ENCODE data around the gene INO80C.

INO80C gene

DNA sequence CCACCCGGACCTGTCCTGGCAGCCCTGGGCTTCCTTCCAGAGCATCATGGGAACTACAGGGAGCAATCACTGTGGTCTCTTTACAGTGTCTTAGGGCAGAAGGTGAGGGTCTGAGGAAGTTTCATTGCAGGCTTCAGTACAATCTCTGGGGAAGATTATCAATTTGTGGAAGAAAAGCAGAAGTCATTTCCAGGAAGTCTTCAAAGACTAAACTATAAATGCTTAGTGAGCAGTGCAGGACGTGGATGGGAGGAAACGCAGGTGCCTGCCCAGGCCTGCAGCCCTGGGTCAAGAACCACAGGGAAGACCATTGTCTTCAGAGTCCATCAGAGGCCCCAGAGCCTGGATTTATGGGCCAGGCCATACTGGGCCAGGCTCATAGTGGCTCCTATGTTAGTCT is 54.3 kb downstream of the INO80C start:
- DNase-seq (ENCODE audit: low read depth): no peak
- no peak overlapping the region for H3K4me3 ChIP-seq (replicated peaks; ENCODE audit: low read depth, low read length)

DNA sequence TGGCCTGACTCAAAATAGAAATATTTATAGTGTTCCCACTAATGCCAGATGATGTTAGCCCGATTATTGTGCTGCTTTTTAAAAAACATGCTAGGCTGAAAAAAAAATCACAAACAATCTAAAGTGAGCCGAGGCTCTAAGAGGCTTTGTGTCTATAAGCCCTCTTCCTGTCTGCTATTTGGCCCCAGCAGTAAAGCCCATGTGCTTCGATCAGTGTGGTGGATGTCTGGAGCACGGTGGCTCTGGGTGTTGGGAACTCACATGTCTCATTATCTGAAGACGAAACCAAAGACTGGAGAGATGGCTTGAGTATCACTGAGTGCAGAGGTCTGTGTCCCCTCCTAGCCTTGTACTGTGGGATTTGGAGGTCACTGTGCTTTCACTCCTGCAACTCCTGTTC is 55.1 kb downstream of the INO80C start:
- H3K4me3 ChIP-seq (replicated peaks; ENCODE audit: low read depth, low read length): no peak overlapping the region
- DNase-seq (ENCODE audit: low read depth): no peak
- TF ChIP-seq, protein P1, sequence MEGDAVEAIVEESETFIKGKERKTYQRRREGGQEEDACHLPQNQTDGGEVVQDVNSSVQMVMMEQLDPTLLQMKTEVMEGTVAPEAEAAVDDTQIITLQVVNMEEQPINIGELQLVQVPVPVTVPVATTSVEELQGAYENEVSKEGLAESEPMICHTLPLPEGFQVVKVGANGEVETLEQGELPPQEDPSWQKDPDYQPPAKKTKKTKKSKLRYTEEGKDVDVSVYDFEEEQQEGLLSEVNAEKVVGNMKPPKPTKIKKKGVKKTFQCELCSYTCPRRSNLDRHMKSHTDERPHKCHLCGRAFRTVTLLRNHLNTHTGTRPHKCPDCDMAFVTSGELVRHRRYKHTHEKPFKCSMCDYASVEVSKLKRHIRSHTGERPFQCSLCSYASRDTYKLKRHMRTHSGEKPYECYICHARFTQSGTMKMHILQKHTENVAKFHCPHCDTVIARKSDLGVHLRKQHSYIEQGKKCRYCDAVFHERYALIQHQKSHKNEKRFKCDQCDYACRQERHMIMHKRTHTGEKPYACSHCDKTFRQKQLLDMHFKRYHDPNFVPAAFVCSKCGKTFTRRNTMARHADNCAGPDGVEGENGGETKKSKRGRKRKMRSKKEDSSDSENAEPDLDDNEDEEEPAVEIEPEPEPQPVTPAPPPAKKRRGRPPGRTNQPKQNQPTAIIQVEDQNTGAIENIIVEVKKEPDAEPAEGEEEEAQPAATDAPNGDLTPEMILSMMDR (IDR thresholded peaks at IDR 0.05; ENCODE audit: low read length, missing control alignments): no peak

More for the DNA sequence above, 54.3 kb downstream of the INO80C start:
- TF ChIP-seq, protein P1 (IDR thresholded peaks at IDR 0.05; ENCODE audit: low read length, missing control alignments): no peak

DNA sequence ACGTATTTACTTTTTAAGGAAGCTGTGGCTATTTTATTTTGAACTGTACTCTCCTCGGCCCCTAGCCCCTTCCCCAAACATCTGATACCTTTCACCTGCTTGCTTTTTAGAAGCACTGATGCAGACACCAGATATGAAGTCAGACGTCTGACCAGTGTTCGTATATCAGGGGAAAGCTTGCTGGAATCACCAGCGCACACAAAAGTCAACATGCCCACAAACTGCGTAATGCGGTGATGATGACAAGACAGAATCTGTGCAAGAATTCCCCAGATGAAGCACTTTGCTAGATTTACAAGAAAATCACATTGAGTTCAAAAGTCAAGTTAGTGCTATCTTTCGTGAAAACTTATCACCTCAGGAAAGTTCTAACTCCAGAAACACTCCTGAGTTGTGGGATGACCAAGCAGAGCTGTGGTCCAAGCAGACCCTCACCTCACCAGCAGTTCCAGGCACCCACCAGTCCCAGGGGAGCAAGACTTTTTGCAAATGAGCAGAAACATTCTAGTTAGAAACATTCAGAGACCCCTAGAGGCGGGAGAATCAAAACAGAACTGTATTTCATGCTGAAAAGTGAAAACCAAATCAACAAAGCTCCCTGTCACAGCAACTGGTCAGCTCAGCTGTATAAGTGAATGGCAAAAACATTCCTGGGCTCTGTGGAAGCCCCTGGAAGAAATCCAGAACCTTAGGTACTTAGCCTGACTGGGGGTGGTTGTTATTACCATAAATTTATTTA is 55.7 kb downstream of the INO80C start:
- H3K4me3 ChIP-seq (replicated peaks; ENCODE audit: low read depth, low read length): no peak overlapping the region
- TF ChIP-seq, protein P1 (IDR thresholded peaks at IDR 0.05; ENCODE audit: low read length, missing control alignments): no peak
- DNase-seq (ENCODE audit: low read depth): no peak

DNA sequence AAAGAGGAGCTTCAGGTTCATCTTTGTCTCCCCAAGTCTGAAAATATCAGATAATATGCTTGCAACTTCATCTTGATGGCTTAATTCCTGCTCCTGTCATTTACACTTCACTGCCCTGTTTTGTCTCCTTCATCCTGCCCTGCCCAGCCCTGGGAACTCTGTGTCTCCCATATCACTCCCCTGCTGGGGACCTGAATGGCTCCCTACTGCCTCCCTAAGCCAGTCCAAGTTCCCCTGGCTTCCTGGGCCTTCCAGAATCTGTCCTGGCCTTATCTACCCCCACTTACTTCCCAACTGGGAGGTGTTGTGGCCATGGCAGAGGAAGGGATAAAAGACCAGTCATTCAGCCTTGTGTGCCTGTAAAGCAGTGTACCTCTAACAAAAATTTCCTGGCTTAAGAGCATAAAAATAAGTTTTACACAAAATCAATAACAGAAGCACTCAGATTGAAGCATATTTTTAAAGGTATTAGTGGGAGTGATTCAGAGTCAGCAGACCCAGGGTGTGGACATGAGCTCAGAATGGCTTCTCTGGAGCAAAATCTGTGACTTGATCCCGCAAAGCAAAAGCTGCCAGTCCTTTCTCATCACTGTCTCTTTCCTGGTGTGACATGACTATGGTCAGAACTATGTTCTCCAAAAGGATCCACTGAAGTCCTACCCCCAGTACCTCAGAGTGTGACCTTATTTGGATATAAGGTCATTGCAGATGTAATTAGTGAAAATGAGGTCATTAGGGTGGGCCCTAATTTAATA is 59.1 kb downstream of the INO80C start:
- TF ChIP-seq, protein P1 (IDR thresholded peaks at IDR 0.05; ENCODE audit: low read length, missing control alignments): no peak
- H3K4me3 ChIP-seq (replicated peaks; ENCODE audit: low read depth, low read length): no peak overlapping the region
- DNase-seq (ENCODE audit: low read depth): no peak

DNA sequence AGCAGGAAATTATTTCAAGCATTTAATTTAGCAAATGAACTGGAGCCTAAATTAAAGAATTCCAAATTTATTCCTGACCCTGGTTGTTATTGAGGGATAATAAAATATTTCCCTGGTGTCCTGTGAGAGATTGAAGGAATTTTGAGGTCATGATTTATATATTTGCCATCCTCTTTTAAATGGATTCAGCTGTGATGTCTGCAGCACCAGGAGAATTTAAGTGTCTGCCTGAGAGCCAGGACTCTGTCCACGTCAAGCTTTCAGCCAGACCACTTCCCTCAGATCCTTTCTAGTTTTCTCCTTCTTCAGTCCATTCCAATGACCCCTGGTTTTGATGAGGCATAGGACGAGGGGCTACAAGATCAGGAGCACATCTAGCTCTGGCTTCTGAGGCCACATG is 59.9 kb downstream of the INO80C start:
- TF ChIP-seq, protein P1 (IDR thresholded peaks at IDR 0.05; ENCODE audit: low read length, missing control alignments): no peak
- no peak overlapping the region for H3K4me3 ChIP-seq (replicated peaks; ENCODE audit: low read depth, low read length)
- no peak for DNase-seq (ENCODE audit: low read depth)

DNA sequence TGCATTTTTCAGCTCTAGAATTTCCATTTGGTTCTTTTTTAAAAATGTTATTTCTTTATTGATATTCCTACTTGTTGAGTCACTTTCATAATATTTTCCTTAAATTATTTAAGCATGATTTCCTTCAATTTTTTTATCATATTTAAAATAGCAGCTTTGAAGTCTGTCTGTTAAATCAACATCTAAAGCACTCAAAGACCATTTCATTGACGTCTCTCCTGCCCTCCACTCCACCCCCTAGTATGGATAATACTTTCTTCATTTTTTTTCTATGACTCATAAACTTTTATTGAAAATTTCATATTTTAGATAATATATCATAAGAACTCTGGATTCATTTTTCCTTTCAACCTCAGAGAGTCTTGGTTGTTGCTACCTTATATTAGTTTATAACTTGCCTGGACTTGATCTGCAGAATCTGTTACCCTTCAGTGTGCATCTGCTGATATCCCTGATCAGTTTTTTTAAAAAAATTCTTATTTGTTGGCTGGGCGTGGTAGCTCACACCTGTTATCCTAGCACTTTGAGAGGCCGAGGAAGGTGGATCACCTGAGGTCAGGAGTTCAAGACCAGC is 61.6 kb downstream of the INO80C start:
- no peak overlapping the region for H3K4me3 ChIP-seq (replicated peaks; ENCODE audit: low read depth, low read length)
- TF ChIP-seq, protein P1 (IDR thresholded peaks at IDR 0.05; ENCODE audit: low read length, missing control alignments): no peak
- no peak for DNase-seq (ENCODE audit: low read depth)

All from fibroblast of pulmonary artery (primary cell).